ENCODE results near the gene SMPD4. TPM values are rescaled to one million over a fixed set of nuclear protein-coding genes. Genes with fewer than 3 reads are reported as not detected.
"Not testable (repeated sequence)": the region's sequence is repeated elsewhere in the genome, so short reads cannot be mapped to it uniquely, and the experiment has no call there.

Gene SMPD4
- total RNA-seq, 1 experiment from 2014 or later = 140 TPM

- CTCF ChIA-PET; H3K36me3 ChIP-seq (ENCODE audit: control insufficient read depth, insufficient read depth, low read length); BruUV-seq (replicated peaks); H3K4me3 ChIP-seq (ENCODE audit: low read depth, low read length); H3K4me3 Mint-ChIP-seq (ENCODE audit: unreplicated experiment); H3K27ac Mint-ChIP-seq (ENCODE audit: unreplicated experiment); H3K9me3 ChIP-seq; H3K4me1 Mint-ChIP-seq (ENCODE audit: low read depth, unreplicated experiment); intact Hi-C loops (cut with micrococcal nuclease; ENCODE audit: unreplicated experiment); H3K9me3 Mint-ChIP-seq (ENCODE audit: unreplicated experiment); DNase-seq; H3K27me3 Mint-ChIP-seq (ENCODE audit: insufficient read depth, unreplicated experiment); H3K4me1 ChIP-seq; H3K27me3 ChIP-seq (replicated peaks; ENCODE audit: control insufficient read depth, insufficient read depth, low read length); POLR2A ChIA-PET: not testable (repeated sequence)
- peaks cover 53% of the 10 kb centered on the region for H3K36me3 Mint-ChIP-seq (ENCODE audit: insufficient read depth, unreplicated experiment)
These were observed 27.5 kb downstream of the SMPD4 start for GRCh38 chr2:130153721-130154422.

DNA sequence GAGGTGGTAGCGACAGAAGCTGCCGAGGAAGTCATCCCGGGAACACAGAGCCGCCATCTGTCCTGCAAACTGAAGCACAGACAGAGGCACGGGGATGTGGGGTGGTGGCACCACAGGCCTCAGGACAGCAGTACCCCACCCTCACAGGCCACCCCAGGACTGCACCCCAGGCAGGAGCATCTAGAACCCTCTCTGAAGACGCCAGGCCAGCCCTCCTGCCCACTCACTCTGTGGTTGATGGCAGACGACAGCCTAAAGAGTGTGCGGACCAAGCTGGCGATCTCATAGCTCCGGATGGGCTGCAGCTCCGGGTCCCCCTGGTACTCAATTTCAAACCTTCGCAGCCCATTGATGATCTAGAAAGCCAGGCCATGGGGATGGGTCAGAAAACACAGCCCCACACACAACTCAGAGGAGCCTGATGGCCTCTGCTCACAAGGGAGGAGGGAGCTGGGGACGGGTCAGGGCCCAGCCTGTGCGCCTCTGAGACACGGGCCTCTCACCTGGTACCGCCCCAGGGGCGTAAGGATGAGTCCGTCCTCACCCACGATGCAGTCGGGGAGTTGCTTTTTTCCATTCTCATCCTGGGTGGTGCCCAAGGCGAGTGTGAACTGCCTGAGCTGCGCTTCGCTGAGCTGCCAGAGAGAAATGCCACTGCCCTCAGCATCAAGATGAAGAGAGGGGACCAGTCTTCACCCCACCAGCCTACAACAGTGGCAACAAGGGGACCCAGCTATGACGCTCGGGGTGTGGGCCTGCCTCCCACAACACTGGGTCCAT lies 28.4 kb downstream of the SMPD4 start:
- Histone ChIP-seq H3K36me3 (ENCODE audit: control insufficient read depth, insufficient read depth, low read length) (no peaks in the 10 kb centered on the region), H3K27me3 (replicated peaks; ENCODE audit: control insufficient read depth, insufficient read depth, low read length) (no peaks in the 10 kb centered on the region), H3K4me1 (no peaks in the 10 kb centered on the region), H3K9me3 (no peaks in the 10 kb centered on the region), H3K4me3 (ENCODE audit: low read depth, low read length) (no peak overlapping the region)
- no peak overlapping the region for H3K4me3 Mint-ChIP-seq (ENCODE audit: unreplicated experiment)
- H3K27ac Mint-ChIP-seq (ENCODE audit: unreplicated experiment) = no peak overlapping the region
- H3K4me1 Mint-ChIP-seq (ENCODE audit: low read depth, unreplicated experiment) = no peaks in the 10 kb centered on the region
- POLR2A ChIA-PET = no interaction called here
- no TSS peak for BruUV-seq (replicated peaks)
- CTCF ChIA-PET = no interaction called here
- no peak for DNase-seq
- H3K9me3 Mint-ChIP-seq (ENCODE audit: unreplicated experiment) = no peaks in the 10 kb centered on the region
- peaks cover 50% of the 10 kb centered on the region for H3K36me3 Mint-ChIP-seq (ENCODE audit: insufficient read depth, unreplicated experiment)
- no peaks in the 10 kb centered on the region for H3K27me3 Mint-ChIP-seq (ENCODE audit: insufficient read depth, unreplicated experiment)
- intact Hi-C loops (cut with micrococcal nuclease; ENCODE audit: unreplicated experiment) = no loop called here
- TF ChIP-seq, protein P1, sequence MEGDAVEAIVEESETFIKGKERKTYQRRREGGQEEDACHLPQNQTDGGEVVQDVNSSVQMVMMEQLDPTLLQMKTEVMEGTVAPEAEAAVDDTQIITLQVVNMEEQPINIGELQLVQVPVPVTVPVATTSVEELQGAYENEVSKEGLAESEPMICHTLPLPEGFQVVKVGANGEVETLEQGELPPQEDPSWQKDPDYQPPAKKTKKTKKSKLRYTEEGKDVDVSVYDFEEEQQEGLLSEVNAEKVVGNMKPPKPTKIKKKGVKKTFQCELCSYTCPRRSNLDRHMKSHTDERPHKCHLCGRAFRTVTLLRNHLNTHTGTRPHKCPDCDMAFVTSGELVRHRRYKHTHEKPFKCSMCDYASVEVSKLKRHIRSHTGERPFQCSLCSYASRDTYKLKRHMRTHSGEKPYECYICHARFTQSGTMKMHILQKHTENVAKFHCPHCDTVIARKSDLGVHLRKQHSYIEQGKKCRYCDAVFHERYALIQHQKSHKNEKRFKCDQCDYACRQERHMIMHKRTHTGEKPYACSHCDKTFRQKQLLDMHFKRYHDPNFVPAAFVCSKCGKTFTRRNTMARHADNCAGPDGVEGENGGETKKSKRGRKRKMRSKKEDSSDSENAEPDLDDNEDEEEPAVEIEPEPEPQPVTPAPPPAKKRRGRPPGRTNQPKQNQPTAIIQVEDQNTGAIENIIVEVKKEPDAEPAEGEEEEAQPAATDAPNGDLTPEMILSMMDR (IDR thresholded peaks at IDR 0.05; ENCODE audit: insufficient read depth in 1 of 2, low read depth in 1 of 2, low read length in 1 of 2, severe bottlenecking in 1 of 2, unreplicated experiment in 1 of 2) = no peak

GRCh38 chr2:130152136-130152815 lies 29.1 kb downstream of the SMPD4 start:
- H3K36me3 ChIP-seq (ENCODE audit: control insufficient read depth, insufficient read depth, low read length); H3K27me3 ChIP-seq (replicated peaks; ENCODE audit: control insufficient read depth, insufficient read depth, low read length); H3K27me3 Mint-ChIP-seq (ENCODE audit: insufficient read depth, unreplicated experiment); DNase-seq; H3K9me3 Mint-ChIP-seq (ENCODE audit: unreplicated experiment); POLR2A ChIA-PET; H3K4me3 Mint-ChIP-seq (ENCODE audit: unreplicated experiment); H3K4me1 ChIP-seq; BruUV-seq (replicated peaks); H3K4me1 Mint-ChIP-seq (ENCODE audit: low read depth, unreplicated experiment); CTCF ChIA-PET; intact Hi-C loops (cut with micrococcal nuclease; ENCODE audit: unreplicated experiment); H3K27ac Mint-ChIP-seq (ENCODE audit: unreplicated experiment); H3K9me3 ChIP-seq; H3K4me3 ChIP-seq (ENCODE audit: low read depth, low read length): not testable (repeated sequence)
- peaks cover 47% of the 10 kb centered on the region for H3K36me3 Mint-ChIP-seq (ENCODE audit: insufficient read depth, unreplicated experiment)

GRCh38 chr2:130151145-130151512 lies 30.3 kb downstream of the SMPD4 start:
- DNase-seq = peak in 1 of 2 experiments; percentile 13
- CTCF ChIA-PET; H3K4me3 Mint-ChIP-seq (ENCODE audit: unreplicated experiment); H3K27ac Mint-ChIP-seq (ENCODE audit: unreplicated experiment); BruUV-seq (replicated peaks); intact Hi-C loops (cut with micrococcal nuclease; ENCODE audit: unreplicated experiment); H3K4me1 ChIP-seq; H3K27me3 ChIP-seq (replicated peaks; ENCODE audit: control insufficient read depth, insufficient read depth, low read length); H3K27me3 Mint-ChIP-seq (ENCODE audit: insufficient read depth, unreplicated experiment); H3K9me3 ChIP-seq; H3K4me3 ChIP-seq (ENCODE audit: low read depth, low read length); POLR2A ChIA-PET; H3K9me3 Mint-ChIP-seq (ENCODE audit: unreplicated experiment); H3K36me3 ChIP-seq (ENCODE audit: control insufficient read depth, insufficient read depth, low read length); H3K4me1 Mint-ChIP-seq (ENCODE audit: low read depth, unreplicated experiment): not testable (repeated sequence)
- H3K36me3 Mint-ChIP-seq (ENCODE audit: insufficient read depth, unreplicated experiment) = peaks cover 47% of the 10 kb centered on the region
